Measurements from ENCODE around the gene FHL2. TPM values are rescaled to one million over a fixed set of nuclear protein-coding genes. Genes with fewer than 3 reads are reported as not detected.

The FHL2 gene
- total RNA-seq, 1 donor from 2014 or later = 260 TPM

GRCh38 chr2:105394951-105395611, 3.8 kb downstream of the FHL2 start:
- Histone ChIP-seq H3K27me3 (ENCODE audit: control insufficient read depth, insufficient read depth, low read length) (no peaks in the 10 kb centered on the region), H3K4me3 (ENCODE audit: low read depth, low read length) (peak overlapping the region; percentile 82), H3K36me3 (ENCODE audit: control insufficient read depth, insufficient read depth, low read length) (peaks cover 3% of the 10 kb centered on the region)
- DNase-seq (ENCODE audit: low read depth) = no peak
- TF ChIP-seq CTCF (IDR thresholded peaks at IDR 0.05; ENCODE audit: insufficient read depth, low read length, poor library complexity, severe bottlenecking) = no peak

DNA sequence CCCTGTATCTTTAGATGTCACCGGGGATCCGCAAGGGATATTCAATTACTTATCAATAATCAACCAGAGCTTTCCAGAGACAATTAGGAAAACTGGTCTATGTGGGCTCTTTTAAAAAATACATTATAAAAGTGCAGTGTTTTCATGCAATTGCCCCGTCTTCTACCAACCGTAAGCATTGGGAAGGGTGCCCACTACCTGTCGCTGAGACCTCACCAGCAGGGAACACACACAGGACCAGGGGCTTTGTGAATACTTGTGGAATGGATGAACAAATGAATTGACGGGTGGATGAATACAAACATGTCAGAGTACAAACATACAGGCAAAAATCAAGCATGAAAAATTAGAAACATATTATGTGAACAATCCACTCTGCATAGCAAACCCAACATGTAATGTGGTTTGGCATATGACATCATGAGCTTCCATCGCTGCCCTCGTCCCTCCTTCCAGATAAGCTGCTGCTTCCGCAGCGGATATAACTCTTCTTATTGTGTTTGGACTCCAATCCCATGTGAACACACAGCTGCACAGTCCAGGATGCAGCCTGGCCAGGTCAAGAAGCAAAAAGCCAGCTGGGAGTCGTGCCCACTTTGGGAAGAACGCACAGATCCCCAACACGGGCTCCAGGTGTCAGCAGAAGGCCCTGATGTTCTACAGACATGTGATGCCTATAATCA, 5.3 kb downstream of the FHL2 start:
- no peak for TF ChIP-seq CTCF (IDR thresholded peaks at IDR 0.05; ENCODE audit: insufficient read depth, low read length, poor library complexity, severe bottlenecking)
- H3K36me3 ChIP-seq (ENCODE audit: control insufficient read depth, insufficient read depth, low read length) = peaks cover 3% of the 10 kb centered on the region
- H3K4me3 ChIP-seq (ENCODE audit: low read depth, low read length) = no peak overlapping the region
- no peak for DNase-seq (ENCODE audit: low read depth)
- H3K27me3 ChIP-seq (ENCODE audit: control insufficient read depth, insufficient read depth, low read length) = no peaks in the 10 kb centered on the region

DNA sequence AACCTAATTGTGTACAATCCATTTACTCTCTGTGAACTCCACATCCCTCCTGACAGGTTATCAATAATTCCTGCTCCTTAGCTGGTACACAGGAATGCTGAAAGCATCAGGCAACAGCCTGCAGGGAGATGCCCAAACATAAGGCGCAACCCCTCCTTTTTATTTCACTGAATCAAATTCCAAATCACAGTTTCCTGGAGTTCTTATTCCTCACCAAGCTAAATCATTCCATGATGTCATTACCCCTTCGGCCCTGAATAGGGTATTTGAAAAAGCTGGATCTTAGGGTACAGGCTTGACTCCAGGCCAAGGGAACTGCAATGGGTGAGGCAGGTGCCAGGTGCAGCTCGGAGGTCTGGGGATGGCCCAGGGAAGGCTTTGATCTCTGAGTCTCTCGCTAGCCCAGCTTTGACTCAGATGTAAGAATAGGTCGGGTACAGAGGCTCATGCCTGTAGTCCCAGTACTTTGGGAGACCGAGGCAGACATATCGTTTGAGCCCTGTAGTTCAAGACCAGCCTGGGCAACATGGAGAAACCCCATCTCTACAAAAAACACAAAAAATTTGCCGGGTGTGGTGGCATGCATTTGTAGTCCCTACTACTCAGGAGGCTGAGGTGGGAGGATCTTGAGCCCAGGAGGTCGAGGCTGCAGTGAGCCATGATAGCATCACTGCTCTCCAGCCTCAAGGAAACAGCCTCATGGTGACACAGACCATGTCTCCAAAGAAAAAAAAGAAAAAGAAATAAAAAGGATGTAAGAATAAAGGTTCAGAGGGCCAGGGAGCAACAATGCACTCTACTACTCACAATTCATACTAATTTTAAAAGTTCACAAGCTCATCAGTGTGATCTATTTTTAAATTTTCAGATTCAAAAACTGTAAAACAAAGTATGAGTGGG, 6.8 kb downstream of the FHL2 start:
- DNase-seq (ENCODE audit: low read depth) = no peak
- Histone ChIP-seq H3K36me3 (ENCODE audit: control insufficient read depth, insufficient read depth, low read length) (peaks cover 3% of the 10 kb centered on the region), H3K4me3 (ENCODE audit: low read depth, low read length) (no peak overlapping the region), H3K27me3 (ENCODE audit: control insufficient read depth, insufficient read depth, low read length) (no peaks in the 10 kb centered on the region)
- TF ChIP-seq CTCF (IDR thresholded peaks at IDR 0.05; ENCODE audit: insufficient read depth, low read length, poor library complexity, severe bottlenecking) = no peak

DNA sequence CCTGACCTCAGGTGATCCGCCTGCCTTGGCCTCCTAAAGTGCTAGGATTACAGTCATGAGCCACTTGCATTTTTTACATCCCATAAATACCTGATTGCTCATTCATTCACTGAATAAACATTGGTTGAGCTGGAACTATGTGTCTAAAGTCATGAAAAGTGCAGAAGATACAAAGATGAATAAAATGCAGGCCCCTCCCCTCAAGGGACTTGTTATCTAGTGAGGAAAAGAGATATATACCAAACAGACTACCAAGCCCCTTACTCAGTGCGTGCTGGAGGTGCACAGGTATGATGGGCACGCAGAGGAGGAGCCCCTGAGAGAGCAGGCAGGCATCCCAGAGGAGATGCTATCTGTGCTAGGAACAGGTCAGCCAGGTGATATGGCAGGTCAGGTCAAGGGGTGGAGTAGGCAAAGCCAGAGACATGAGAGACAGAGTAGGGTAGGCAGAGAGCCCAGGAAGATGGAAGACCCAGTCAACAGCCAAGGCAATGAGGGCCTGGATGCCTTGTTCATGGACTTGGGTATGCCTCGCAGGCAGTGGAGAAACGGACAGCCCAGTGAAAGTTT, 7.7 kb downstream of the FHL2 start:
- no peaks in the 10 kb centered on the region for H3K27me3 ChIP-seq (ENCODE audit: control insufficient read depth, insufficient read depth, low read length)
- TF ChIP-seq CTCF (IDR thresholded peaks at IDR 0.05; ENCODE audit: insufficient read depth, low read length, poor library complexity, severe bottlenecking) = no peak
- H3K4me3 ChIP-seq (ENCODE audit: low read depth, low read length) = no peak overlapping the region
- no peak for DNase-seq (ENCODE audit: low read depth)
- peaks cover 2% of the 10 kb centered on the region for H3K36me3 ChIP-seq (ENCODE audit: control insufficient read depth, insufficient read depth, low read length)

- peaks cover 4% of the 10 kb centered on the region for H3K36me3 ChIP-seq (ENCODE audit: control insufficient read depth, insufficient read depth, low read length)
- no peak for DNase-seq (ENCODE audit: low read depth)
- no peak for TF ChIP-seq CTCF (IDR thresholded peaks at IDR 0.05; ENCODE audit: insufficient read depth, low read length, poor library complexity, severe bottlenecking)
- no peaks in the 10 kb centered on the region for H3K27me3 ChIP-seq (ENCODE audit: control insufficient read depth, insufficient read depth, low read length)
- H3K4me3 ChIP-seq (ENCODE audit: low read depth, low read length) = no peak overlapping the region
These were observed 8.4 kb downstream of the FHL2 start for GRCh38 chr2:105390454-105390853.

Data from kidney epithelial cell (primary cell).